ENCODE measurements around the gene MLXIP.

DNA sequence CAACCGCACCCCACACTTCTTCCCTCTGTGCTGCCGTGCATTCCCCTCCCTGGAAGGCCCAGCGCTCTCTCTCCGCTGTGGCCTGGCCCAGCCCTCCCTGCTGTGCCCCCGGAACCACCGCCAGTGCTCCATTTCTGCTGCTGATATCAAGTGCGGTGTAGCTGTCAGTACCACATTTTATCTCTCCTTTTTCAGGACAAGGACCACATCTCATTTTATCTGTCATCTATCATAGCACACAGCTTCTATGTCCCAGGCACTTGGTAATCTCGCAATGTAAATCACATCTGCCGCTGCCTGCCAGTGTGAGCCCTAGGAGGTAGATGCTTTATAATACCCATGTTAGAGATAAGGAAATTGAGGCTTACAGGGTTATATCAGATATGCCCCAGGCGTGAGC is 77.1 kb downstream of the MLXIP start:
- TF ChIP-seq POLR2A (IDR thresholded peaks at IDR 0.05) (no peak), POLR2AphosphoS5 (IDR thresholded peaks at IDR 0.05) (no peak), EP300 (IDR thresholded peaks at IDR 0.05) (no peak)
- TF ChIP-seq, protein P1, sequence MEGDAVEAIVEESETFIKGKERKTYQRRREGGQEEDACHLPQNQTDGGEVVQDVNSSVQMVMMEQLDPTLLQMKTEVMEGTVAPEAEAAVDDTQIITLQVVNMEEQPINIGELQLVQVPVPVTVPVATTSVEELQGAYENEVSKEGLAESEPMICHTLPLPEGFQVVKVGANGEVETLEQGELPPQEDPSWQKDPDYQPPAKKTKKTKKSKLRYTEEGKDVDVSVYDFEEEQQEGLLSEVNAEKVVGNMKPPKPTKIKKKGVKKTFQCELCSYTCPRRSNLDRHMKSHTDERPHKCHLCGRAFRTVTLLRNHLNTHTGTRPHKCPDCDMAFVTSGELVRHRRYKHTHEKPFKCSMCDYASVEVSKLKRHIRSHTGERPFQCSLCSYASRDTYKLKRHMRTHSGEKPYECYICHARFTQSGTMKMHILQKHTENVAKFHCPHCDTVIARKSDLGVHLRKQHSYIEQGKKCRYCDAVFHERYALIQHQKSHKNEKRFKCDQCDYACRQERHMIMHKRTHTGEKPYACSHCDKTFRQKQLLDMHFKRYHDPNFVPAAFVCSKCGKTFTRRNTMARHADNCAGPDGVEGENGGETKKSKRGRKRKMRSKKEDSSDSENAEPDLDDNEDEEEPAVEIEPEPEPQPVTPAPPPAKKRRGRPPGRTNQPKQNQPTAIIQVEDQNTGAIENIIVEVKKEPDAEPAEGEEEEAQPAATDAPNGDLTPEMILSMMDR (IDR thresholded peaks at IDR 0.05): no peak
